Measurements from ENCODE around the gene PCDH19.
"Not testable (repeated sequence)": the region's sequence is repeated elsewhere in the genome, so short reads cannot be mapped to it uniquely, and the experiment has no call there.

The PCDH19 gene

GRCh38 chrX:100409610-100410590 lies at the start of gene PCDH19:
TSS of gene PCDH19 (minus strand) at chrX:100410273. CDS start at chrX:100408597, 1,676 bp downstream.
- DNase-seq = peak in 57 of 58 donors; percentile 1 to 74 (median 40)

GRCh38 chrX:100449696-100450608 lies 39.9 kb upstream of the PCDH19 start:
- peak in 5 of 58 donors; percentile 0 to 22 (median 1) for DNase-seq

GRCh38 chrX:100447655-100448397 lies 37.8 kb upstream of the PCDH19 start:
- DNase-seq = peak in 25 of 58 donors; percentile 0 to 35 (median 1)

- DNase-seq = no peak
Measured at GRCh38 chrX:100445593-100445992, 35.5 kb upstream of the PCDH19 start.

- not testable (repeated sequence) for DNase-seq
Measured at GRCh38 chrX:100441321-100441720, 31.2 kb upstream of the PCDH19 start.

GRCh38 chrX:100440006-100440405 lies 29.9 kb upstream of the PCDH19 start:
- DNase-seq = no peak

- no peak for DNase-seq
Measured at GRCh38 chrX:100435726-100436125, 25.7 kb upstream of the PCDH19 start.

GRCh38 chrX:100424012-100424411 lies 13.9 kb upstream of the PCDH19 start:
- DNase-seq = no peak

GRCh38 chrX:100418556-100418955 lies 8.5 kb upstream of the PCDH19 start:
- DNase-seq = no peak

- DNase-seq = no peak
Measured at GRCh38 chrX:100417681-100418080, 7.6 kb upstream of the PCDH19 start.

- DNase-seq = peak in 15 of 58 donors; percentile 0 to 28 (median 8)
Measured at GRCh38 chrX:100413229-100413628, 3.2 kb upstream of the PCDH19 start.

GRCh38 chrX:100411802-100412715 lies 2.0 kb upstream of the PCDH19 start:
- DNase-seq = peak in 1 of 58 donors; percentile 0

- peak in 12 of 58 donors; percentile 1 to 56 (median 10) for DNase-seq
Measured at GRCh38 chrX:100410901-100411801, 1.1 kb upstream of the PCDH19 start.

- no peak for DNase-seq
Measured at GRCh38 chrX:100408713-100409609, 1.1 kb downstream of the PCDH19 start.

GRCh38 chrX:100407784-100408712 lies 2.0 kb downstream of the PCDH19 start:
- peak in 1 of 58 donors; percentile 12 for DNase-seq

GRCh38 chrX:100407147-100407783 lies 2.8 kb downstream of the PCDH19 start:
- no peak for DNase-seq

All from anterior cingulate cortex (tissue), 58 donors.